PC-3 (cell line): ENCODE data around the gene BEST3. TPM values are rescaled to one million over a fixed set of nuclear protein-coding genes. Genes with fewer than 3 reads are reported as not detected.

Experiments used
- ATAC-seq: fragments of 200-7000 bp; cut with Tn5 transposase; 2 replicates; pipeline ENCODE4 v1.9.1; 2020; ENCODE audit warnings: mild to moderate bottlenecking, moderate library complexity
- BruUV-seq: library from RNA; stranded (reverse); fragments of 400-500 nt; replicated peaks from 2 replicates; lab custom pipeline; 2021; lab: Mats Ljungman, UMichigan
- CTCF ChIA-PET: fragments of 300-600 bp; sonication (Branson Sonifier 250); formaldehyde crosslinking; loops from one replicate; lab custom pipeline; 2022; ENCODE audit warnings: antibody characterized with exemption; lab: Charles Lee
- POLR2A ChIA-PET: fragments of 300-600 bp; sonication (Branson Sonifier 250); formaldehyde crosslinking; loops from one replicate; lab custom pipeline; 2022; ENCODE audit warnings: antibody characterized with exemption; ENCODE audit not compliant: unreplicated experiment; lab: Charles Lee
- DNase-seq: peaks from one replicate; pipeline ENCODE4 v3.0.0-alpha.2; 2015
- H2AFZ ChIP-seq: fragments of 300-600 bp; sonication (generic); 2 replicates; pipeline ENCODE4 v1.6.0; 2016; ENCODE audit warnings: antibody characterized with exemption, low read length
- H3F3A ChIP-seq: fragments of 300-600 bp; sonication (generic); one replicate; pipeline ENCODE4 v1.6.0; 2017; ENCODE audit warnings: antibody characterized with exemption, low read length, control low read depth, mild to moderate bottlenecking; ENCODE audit not compliant: unreplicated experiment
- H3K27ac ChIP-seq: fragments of 300-600 bp; sonication (generic); 2 replicates; pipeline ENCODE4 v1.5.1; 2016; ENCODE audit warnings: mild to moderate bottlenecking, low read length
- H3K27me3 ChIP-seq: fragments of 300-600 bp; sonication (generic); 2 replicates; pipeline ENCODE4 v1.6.1; 2016; ENCODE audit warnings: low read length, mixed read lengths
- H3K36me3 ChIP-seq: fragments of 300-600 bp; sonication (generic); 2 replicates; pipeline ENCODE4 v1.6.1; 2016; ENCODE audit warnings: low read depth, mixed run types, low read length, mixed read lengths
- H3K4me1 ChIP-seq: fragments of 300-600 bp; sonication (generic); 2 replicates; pipeline ENCODE4 v1.5.1; 2016; ENCODE audit warnings: low read length; ENCODE audit not compliant: insufficient read depth
- H3K4me2 ChIP-seq: fragments of 300-600 bp; sonication (generic); 2 replicates; pipeline ENCODE4 v1.6.0; 2016; ENCODE audit warnings: low read length
- H3K4me3 ChIP-seq: fragments of 300-600 bp; sonication (generic); 2 replicates; pipeline ENCODE4 v1.5.1; 2016; ENCODE audit warnings: mild to moderate bottlenecking, low read length, mixed read lengths
- H3K79me2 ChIP-seq: fragments of 300-600 bp; sonication (generic); 2 replicates; pipeline ENCODE4 v1.6.1; 2017; ENCODE audit warnings: low read length, mixed read lengths
- H3K9ac ChIP-seq: fragments of 300-600 bp; sonication (generic); 2 replicates; pipeline ENCODE4 v1.6.0; 2016; ENCODE audit warnings: mild to moderate bottlenecking, low read length
- H3K9me2 ChIP-seq: fragments of 300-600 bp; sonication (generic); replicated peaks from 2 replicates; pipeline ENCODE4 v1.6.1; 2016; ENCODE audit warnings: mixed run types, low read length, mixed read lengths
- H3K9me3 ChIP-seq: fragments of 300-600 bp; sonication (generic); 2 replicates; pipeline ENCODE4 v1.6.1; 2016; ENCODE audit warnings: low read length, mixed read lengths
- H4K20me1 ChIP-seq: fragments of 300-600 bp; sonication (generic); 2 replicates; pipeline ENCODE4 v1.6.1; 2016; ENCODE audit warnings: low read length, mixed read lengths
- EZH2 ChIP-seq: fragments of 300-600 bp; sonication (generic); IDR thresholded peaks from one replicate; pipeline ENCODE4 v1.6.1; 2017; ENCODE audit warnings: antibody characterized with exemption, mild to moderate bottlenecking, low read length; ENCODE audit not compliant: unreplicated experiment
- EZH2phosphoT487 ChIP-seq: fragments of 300-600 bp; sonication (generic); IDR thresholded peaks from 2 replicates; pipeline ENCODE4 v1.6.1; 2018; ENCODE audit warnings: mild to moderate bottlenecking, antibody characterized with exemption, low read length, borderline replicate concordance
- intact Hi-C: fragments of 100-400 bp; cut with micrococcal nuclease; formaldehyde crosslinking; loops from 2 replicates; pipeline ENCODE4 v1.9.0; 2023
- total RNA-seq: library from RNA; depleted of rRNA; stranded (reverse); fragments of >200 nt; gene quantifications from 2 replicates; pipeline ENCODE4 v1.2.3, GENCODE V29; 2014
- TF ChIP-seq, protein P1 (sequence below): fragments of 300-600 bp; sonication (generic); conservative IDR thresholded peaks from 2 replicates; pipeline ENCODE4 v1.5.1; 2017; ENCODE audit warnings: antibody characterized with exemption, low read depth, mild to moderate bottlenecking, low read length

BEST3 gene
- total RNA-seq, 1 experiment from 2014 or later: 0.55 TPM

DNA sequence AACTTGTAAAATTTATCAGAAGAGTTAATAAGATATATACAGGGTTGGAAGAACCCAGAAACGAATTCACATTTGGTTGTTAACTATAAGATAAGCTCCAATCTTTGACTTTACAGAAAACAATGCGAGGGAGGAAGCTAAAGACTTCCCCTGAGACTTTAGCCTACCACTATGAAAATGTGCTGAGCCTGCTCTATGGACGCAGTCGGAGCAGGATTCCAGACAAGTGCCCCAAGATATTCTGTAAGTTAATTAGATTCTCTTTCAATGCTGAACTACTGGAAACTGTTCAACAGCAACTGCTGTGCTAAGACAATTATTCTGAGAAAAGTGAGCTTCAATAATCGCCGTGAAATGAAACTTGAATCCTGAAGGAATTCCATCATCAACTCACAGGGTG lies 80.1 kb downstream of the BEST3 start:
- Histone ChIP-seq H3K27ac (no peak overlapping the region), H3F3A (no peaks in the 10 kb centered on the region), H2AFZ (no peak overlapping the region), H3K4me3 (no peak overlapping the region), H3K9ac (no peak overlapping the region), H3K36me3 (no peaks in the 10 kb centered on the region), H3K4me1 (no peaks in the 10 kb centered on the region), H3K9me3 (no peaks in the 10 kb centered on the region), H3K27me3 (no peaks in the 10 kb centered on the region), H3K79me2 (no peaks in the 10 kb centered on the region), H3K4me2 (no peak overlapping the region), H3K9me2 (no peaks in the 10 kb centered on the region), H4K20me1 (no peaks in the 10 kb centered on the region)
- POLR2A ChIA-PET: interaction anchor here (0.5 kb wide), 1 partner anchor 337 kb away, joined by 4 read pairs; no protein-coding TSS in a partner anchor
- no peak for TF ChIP-seq EZH2
- no peak for TF ChIP-seq EZH2phosphoT487
- TF ChIP-seq, protein P1, sequence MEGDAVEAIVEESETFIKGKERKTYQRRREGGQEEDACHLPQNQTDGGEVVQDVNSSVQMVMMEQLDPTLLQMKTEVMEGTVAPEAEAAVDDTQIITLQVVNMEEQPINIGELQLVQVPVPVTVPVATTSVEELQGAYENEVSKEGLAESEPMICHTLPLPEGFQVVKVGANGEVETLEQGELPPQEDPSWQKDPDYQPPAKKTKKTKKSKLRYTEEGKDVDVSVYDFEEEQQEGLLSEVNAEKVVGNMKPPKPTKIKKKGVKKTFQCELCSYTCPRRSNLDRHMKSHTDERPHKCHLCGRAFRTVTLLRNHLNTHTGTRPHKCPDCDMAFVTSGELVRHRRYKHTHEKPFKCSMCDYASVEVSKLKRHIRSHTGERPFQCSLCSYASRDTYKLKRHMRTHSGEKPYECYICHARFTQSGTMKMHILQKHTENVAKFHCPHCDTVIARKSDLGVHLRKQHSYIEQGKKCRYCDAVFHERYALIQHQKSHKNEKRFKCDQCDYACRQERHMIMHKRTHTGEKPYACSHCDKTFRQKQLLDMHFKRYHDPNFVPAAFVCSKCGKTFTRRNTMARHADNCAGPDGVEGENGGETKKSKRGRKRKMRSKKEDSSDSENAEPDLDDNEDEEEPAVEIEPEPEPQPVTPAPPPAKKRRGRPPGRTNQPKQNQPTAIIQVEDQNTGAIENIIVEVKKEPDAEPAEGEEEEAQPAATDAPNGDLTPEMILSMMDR: no peak
- DNase-seq (no peak), ATAC-seq (no peak)
- BruUV-seq: no TSS peak
- intact Hi-C loops: no loop called here
- CTCF ChIA-PET: no interaction called here

DNA sequence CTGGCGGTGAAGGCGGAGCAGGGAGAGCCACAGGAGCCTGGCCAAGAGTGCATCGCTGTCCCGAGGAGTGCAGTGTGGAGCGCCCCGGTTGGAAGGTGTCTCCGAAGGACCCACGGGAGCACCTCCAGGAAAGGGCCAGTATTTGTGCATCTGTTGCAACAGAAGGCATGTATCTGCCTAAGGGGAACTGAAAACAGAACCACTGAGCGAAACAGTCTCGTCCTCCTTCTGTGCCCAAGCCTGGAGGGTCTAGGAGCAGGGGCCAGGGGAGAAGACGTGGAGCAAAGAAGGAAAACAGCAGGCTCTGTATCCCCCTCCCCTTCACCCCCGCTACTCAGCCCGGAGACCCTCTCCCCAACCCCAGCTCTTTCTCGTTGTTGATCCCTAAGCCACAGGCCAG lies 83.1 kb downstream of the BEST3 start:
- DNase-seq (no peak), ATAC-seq (no peak)
- intact Hi-C loops: no loop called here
- CTCF ChIA-PET: no interaction called here
- TF ChIP-seq, protein P1: no peak
- no peak for TF ChIP-seq EZH2
- TF ChIP-seq EZH2phosphoT487: no peak
- Histone ChIP-seq H2AFZ (no peak overlapping the region), H3K36me3 (no peaks in the 10 kb centered on the region), H3K9ac (no peak overlapping the region), H3K27me3 (no peaks in the 10 kb centered on the region), H3K27ac (no peak overlapping the region), H3K9me3 (no peaks in the 10 kb centered on the region), H3F3A (no peaks in the 10 kb centered on the region), H4K20me1 (no peaks in the 10 kb centered on the region), H3K9me2 (no peaks in the 10 kb centered on the region), H3K4me3 (no peak overlapping the region), H3K79me2 (no peaks in the 10 kb centered on the region), H3K4me1 (no peaks in the 10 kb centered on the region), H3K4me2 (no peak overlapping the region)
- no TSS peak for BruUV-seq
- POLR2A ChIA-PET: no interaction called here

DNA sequence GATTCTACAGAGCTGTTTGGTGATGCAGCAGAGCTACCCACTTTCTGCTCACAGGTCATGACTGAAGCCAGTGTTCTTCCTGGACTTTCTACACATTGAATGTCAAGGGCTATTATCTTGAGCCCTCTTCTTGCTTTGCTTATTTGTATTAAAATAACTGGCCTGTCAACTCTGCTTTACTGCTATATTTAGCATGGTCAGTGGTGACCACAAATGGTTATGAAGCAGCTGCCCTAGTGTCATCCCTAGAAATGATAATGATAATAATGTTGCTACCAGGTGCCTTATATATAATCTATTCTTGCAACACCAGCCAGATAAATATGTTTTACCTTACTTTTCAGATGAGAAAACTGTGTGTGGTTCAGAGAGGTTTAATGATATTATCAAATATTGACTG lies 85.8 kb downstream of the BEST3 start:
- ChIA-PET CTCF (no interaction called here), POLR2A (no interaction called here)
- Histone ChIP-seq H3K9me3 (no peaks in the 10 kb centered on the region), H3K4me3 (no peak overlapping the region), H3K79me2 (no peaks in the 10 kb centered on the region), H3K9me2 (no peaks in the 10 kb centered on the region), H3K36me3 (no peaks in the 10 kb centered on the region), H4K20me1 (no peaks in the 10 kb centered on the region), H3F3A (no peaks in the 10 kb centered on the region), H2AFZ (no peak overlapping the region), H3K27ac (no peak overlapping the region), H3K4me1 (no peaks in the 10 kb centered on the region), H3K9ac (no peak overlapping the region), H3K27me3 (no peaks in the 10 kb centered on the region), H3K4me2 (no peak overlapping the region)
- intact Hi-C loops: no loop called here
- ATAC-seq (no peak), DNase-seq (no peak)
- TF ChIP-seq EZH2 (no peak), EZH2phosphoT487 (no peak)
- TF ChIP-seq, protein P1: no peak
- BruUV-seq: no TSS peak
